HepG2 (cell line): ENCODE data around the gene NFATC2. TPM values are rescaled to one million over a fixed set of nuclear protein-coding genes. Genes with fewer than 3 reads are reported as not detected.

Experiments
- AKAP8 ChIP-seq: sonication (generic); formaldehyde crosslinking; IDR thresholded peaks from 2 replicates; pipeline ENCODE4 v1.5.1; 2020; ENCODE audit warnings: mild to moderate bottlenecking, missing genetic modification reagents
- CBX5 ChIP-seq: sonication (generic); formaldehyde crosslinking; IDR thresholded peaks from 2 replicates; pipeline ENCODE4 v1.4.0; 2020; ENCODE audit warnings: missing genetic modification reagents, borderline replicate concordance
- ETV5 ChIP-seq: IDR thresholded peaks from 2 replicates; pipeline ENCODE4 v1.6.1; 2018; ENCODE audit warnings: missing biosample characterization, missing genetic modification reagents, inconsistent platforms, borderline replicate concordance
- KDM4B ChIP-seq: sonication (generic); formaldehyde crosslinking; IDR thresholded peaks from 2 replicates; pipeline ENCODE4 v1.4.0; 2020; ENCODE audit warnings: missing genetic modification reagents
- KLF6 ChIP-seq: IDR thresholded peaks from 2 replicates; pipeline ENCODE4 v1.8.0; 2016; ENCODE audit warnings: missing biosample characterization, missing genetic modification reagents
- MBD4 ChIP-seq: IDR thresholded peaks from 2 replicates; pipeline ENCODE4 v1.6.1; 2012; ENCODE audit warnings: low read length, inconsistent platforms, borderline replicate concordance
- MIXL1 ChIP-seq: IDR thresholded peaks from 2 replicates; pipeline ENCODE4 v1.6.1; 2016
- NFYC ChIP-seq: IDR thresholded peaks from 2 replicates; pipeline ENCODE4 v1.6.1; 2016; ENCODE audit warnings: missing genetic modification reagents, missing compliant biosample characterization
- NR2C2 ChIP-seq: sonication (generic); formaldehyde crosslinking; IDR thresholded peaks from 2 replicates; pipeline ENCODE4 v1.4.0; 2020; ENCODE audit warnings: missing genetic modification reagents, mild to moderate bottlenecking, moderate library complexity, borderline replicate concordance
- PHF5A ChIP-seq: IDR thresholded peaks from one replicate; pipeline ENCODE4 v1.6.1; 2018; ENCODE audit warnings: low read depth, missing genetic modification reagents; ENCODE audit not compliant: unreplicated experiment
- RCOR2 ChIP-seq: IDR thresholded peaks from 2 replicates; pipeline ENCODE4 v1.6.1; 2016; ENCODE audit warnings: missing biosample characterization, missing genetic modification reagents
- THAP11 ChIP-seq: IDR thresholded peaks from 2 replicates; pipeline ENCODE4 v1.6.1; 2016; ENCODE audit warnings: missing biosample characterization, missing genetic modification reagents
- YEATS2 ChIP-seq: sonication (generic); formaldehyde crosslinking; IDR thresholded peaks from 2 replicates; pipeline ENCODE4 v1.4.0; 2020; ENCODE audit warnings: missing genetic modification reagents, borderline replicate concordance
- ZBTB1 ChIP-seq: sonication (generic); formaldehyde crosslinking; IDR thresholded peaks from 2 replicates; pipeline ENCODE4 v1.4.0; 2020; ENCODE audit warnings: missing genetic modification reagents, borderline replicate concordance
- ZFP82 ChIP-seq: sonication (generic); formaldehyde crosslinking; IDR thresholded peaks from 2 replicates; pipeline ENCODE4 v1.5.1; 2020; ENCODE audit warnings: mild to moderate bottlenecking, missing genetic modification reagents, borderline replicate concordance
- ZNF614 ChIP-seq: IDR thresholded peaks from 2 replicates; pipeline ENCODE4 v1.6.1; 2018; ENCODE audit warnings: missing biosample characterization, missing genetic modification reagents, inconsistent platforms, borderline replicate concordance
- ZNF816 ChIP-seq: sonication (generic); formaldehyde crosslinking; IDR thresholded peaks from 2 replicates; pipeline ENCODE4 v1.8.0; 2022; ENCODE audit warnings: missing genetic modification reagents, mild to moderate bottlenecking, borderline replicate concordance
- polyA plus RNA-seq, 8 experiments: library from polyadenylated mRNA; depleted of rRNA in 3 of 8; stranded (reverse) in 7 of 8; unstranded in 1 of 8; fragments of >200 nt; fragmentation: Illumina TruSeq in 4 of 8; extraction: Trizol in 4 of 8; gene quantifications; 2 replicates each; pipeline versions ENCODE4 v1.2.1 to v1.2.3, GENCODE V29; 2011 to 2016; ENCODE audit warnings: low read depth in 4 of 8, missing spikeins in 1 of 8, mixed read lengths in 1 of 8; ENCODE audit not compliant: insufficient read depth in 1 of 8
- total RNA-seq, 5 experiments: library from RNA; depleted of rRNA; stranded (reverse); fragments of >200 nt; fragmentation: Illumina TruSeq; extraction: Trizol; gene quantifications; 2 replicates each; pipeline ENCODE4 v1.2.3, GENCODE V29; 2016; ENCODE audit warnings: low read depth in 1 of 5
- TF ChIP-seq, protein P1 (sequence below): sonication (generic); formaldehyde crosslinking; IDR thresholded peaks from 2 replicates; pipeline ENCODE4 v1.4.0; 2020; ENCODE audit warnings: missing genetic modification reagents
- TF ChIP-seq, protein P2 (sequence below): IDR thresholded peaks from 2 replicates; pipeline ENCODE4 v1.6.1; 2016; ENCODE audit warnings: mild to moderate bottlenecking, missing biosample characterization, missing genetic modification reagents
- TF ChIP-seq, protein P3 (sequence below): sonication (generic); formaldehyde crosslinking; IDR thresholded peaks from 2 replicates; pipeline ENCODE4 v1.8.0; 2022; ENCODE audit warnings: mild to moderate bottlenecking, missing genetic modification reagents, borderline replicate concordance
- TF ChIP-seq, protein P4 (sequence below): sonication (generic); formaldehyde crosslinking; IDR thresholded peaks from 2 replicates; pipeline ENCODE4 v1.5.0; 2020; ENCODE audit warnings: mild to moderate bottlenecking, missing genetic modification reagents
- TF ChIP-seq, protein P5 (sequence below): sonication (generic); formaldehyde crosslinking; IDR thresholded peaks from 2 replicates; pipeline ENCODE4 v1.4.0; 2020; ENCODE audit warnings: missing genetic modification reagents

Gene NFATC2
- total and polyA plus RNA-seq, 2 of the 13 experiments (the other 11 are each of a cell fraction or from before 2014, with no cell fraction given), result 1.9 to 3.3 TPM

DNA sequence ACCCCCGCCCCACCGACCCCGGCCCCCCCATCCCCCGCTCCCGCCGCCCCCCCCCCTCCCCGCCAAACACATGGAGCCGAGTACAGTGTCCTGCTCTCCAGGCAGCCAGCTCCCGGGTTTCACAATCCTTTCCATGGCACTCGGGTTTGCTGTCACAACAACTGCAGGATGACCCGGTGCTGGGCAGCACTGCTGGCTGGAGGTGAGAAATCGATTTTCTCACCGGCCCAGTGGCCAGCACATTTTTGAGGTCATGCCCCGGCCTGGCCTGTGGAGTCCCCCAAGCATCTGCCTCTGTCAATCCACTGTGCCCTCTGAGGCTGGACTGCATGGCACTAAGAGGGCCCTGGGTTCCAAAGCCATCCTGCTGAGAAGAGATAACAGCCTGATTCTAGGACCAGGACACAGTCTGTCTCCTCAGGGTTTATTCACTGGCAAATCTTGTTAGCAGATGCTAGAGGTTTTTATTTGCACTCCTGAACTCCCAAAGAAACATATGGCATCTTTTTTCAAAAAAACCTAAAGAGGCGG, 129.5 kb downstream of the NFATC2 start (continued):
- TF ChIP-seq, protein P1, sequence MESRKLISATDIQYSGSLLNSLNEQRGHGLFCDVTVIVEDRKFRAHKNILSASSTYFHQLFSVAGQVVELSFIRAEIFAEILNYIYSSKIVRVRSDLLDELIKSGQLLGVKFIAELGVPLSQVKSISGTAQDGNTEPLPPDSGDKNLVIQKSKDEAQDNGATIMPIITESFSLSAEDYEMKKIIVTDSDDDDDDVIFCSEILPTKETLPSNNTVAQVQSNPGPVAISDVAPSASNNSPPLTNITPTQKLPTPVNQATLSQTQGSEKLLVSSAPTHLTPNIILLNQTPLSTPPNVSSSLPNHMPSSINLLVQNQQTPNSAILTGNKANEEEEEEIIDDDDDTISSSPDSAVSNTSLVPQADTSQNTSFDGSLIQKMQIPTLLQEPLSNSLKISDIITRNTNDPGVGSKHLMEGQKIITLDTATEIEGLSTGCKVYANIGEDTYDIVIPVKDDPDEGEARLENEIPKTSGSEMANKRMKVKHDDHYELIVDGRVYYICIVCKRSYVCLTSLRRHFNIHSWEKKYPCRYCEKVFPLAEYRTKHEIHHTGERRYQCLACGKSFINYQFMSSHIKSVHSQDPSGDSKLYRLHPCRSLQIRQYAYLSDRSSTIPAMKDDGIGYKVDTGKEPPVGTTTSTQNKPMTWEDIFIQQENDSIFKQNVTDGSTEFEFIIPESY (CRISPR knock-in tag), result peak; percentile 39; the same call in 1 of the 2 replicates
- TF ChIP-seq ZFP82 (CRISPR knock-in tag) (no peak), KLF6 (CRISPR knock-in tag) (peak; percentile 41; the same call in 1 of the 2 replicates), ZBTB1 (no peak), ZNF816 (CRISPR knock-in tag) (no peak), PHF5A (peak; percentile 75), THAP11 (CRISPR knock-in tag) (peak; percentile 53), NFYC (no peak), ETV5 (CRISPR knock-in tag) (peak; percentile 33; the same call in 1 of the 2 replicates), NR2C2 (peak; percentile 72; the same call in 1 of the 2 replicates), YEATS2 (CRISPR knock-in tag) (no peak), MBD4 (no peak), MIXL1 (CRISPR knock-in tag) (no peak), AKAP8 (CRISPR knock-in tag) (no peak), CBX5 (CRISPR knock-in tag) (peak; percentile 73; the same call in 1 of the 2 replicates), ZNF614 (CRISPR knock-in tag) (0 out of 2 replicates have a peak, but pooled peaks have one; percentile 32), RCOR2 (CRISPR knock-in tag) (peak; percentile 61), KDM4B (CRISPR knock-in tag) (peak; percentile 54; the same call in 1 of the 2 replicates)
- TF ChIP-seq, protein P2, sequence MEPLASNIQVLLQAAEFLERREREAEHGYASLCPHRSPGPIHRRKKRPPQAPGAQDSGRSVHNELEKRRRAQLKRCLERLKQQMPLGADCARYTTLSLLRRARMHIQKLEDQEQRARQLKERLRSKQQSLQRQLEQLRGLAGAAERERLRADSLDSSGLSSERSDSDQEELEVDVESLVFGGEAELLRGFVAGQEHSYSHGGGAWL (CRISPR knock-in tag), result 0 out of 2 replicates have a peak, but pooled peaks have one; percentile 32
- TF ChIP-seq, protein P3, sequence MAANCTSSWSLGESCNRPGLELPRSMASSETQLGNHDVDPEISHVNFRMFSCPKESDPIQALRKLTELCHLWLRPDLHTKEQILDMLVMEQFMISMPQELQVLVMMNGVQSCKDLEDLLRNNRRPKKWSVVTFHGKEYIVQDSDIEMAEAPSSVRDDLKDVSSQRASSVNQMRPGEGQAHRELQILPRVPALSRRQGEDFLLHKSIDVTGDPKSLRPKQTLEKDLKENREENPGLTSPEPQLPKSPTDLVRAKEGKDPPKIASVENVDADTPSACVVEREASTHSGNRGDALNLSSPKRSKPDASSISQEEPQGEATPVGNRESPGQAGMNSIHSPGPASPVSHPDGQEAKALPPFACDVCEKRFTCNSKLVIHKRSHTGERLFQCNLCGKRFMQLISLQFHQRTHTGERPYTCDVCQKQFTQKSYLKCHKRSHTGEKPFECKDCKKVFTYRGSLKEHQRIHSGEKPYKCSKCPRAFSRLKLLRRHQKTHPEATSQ (CRISPR knock-in tag), result no peak
- TF ChIP-seq, protein P4, sequence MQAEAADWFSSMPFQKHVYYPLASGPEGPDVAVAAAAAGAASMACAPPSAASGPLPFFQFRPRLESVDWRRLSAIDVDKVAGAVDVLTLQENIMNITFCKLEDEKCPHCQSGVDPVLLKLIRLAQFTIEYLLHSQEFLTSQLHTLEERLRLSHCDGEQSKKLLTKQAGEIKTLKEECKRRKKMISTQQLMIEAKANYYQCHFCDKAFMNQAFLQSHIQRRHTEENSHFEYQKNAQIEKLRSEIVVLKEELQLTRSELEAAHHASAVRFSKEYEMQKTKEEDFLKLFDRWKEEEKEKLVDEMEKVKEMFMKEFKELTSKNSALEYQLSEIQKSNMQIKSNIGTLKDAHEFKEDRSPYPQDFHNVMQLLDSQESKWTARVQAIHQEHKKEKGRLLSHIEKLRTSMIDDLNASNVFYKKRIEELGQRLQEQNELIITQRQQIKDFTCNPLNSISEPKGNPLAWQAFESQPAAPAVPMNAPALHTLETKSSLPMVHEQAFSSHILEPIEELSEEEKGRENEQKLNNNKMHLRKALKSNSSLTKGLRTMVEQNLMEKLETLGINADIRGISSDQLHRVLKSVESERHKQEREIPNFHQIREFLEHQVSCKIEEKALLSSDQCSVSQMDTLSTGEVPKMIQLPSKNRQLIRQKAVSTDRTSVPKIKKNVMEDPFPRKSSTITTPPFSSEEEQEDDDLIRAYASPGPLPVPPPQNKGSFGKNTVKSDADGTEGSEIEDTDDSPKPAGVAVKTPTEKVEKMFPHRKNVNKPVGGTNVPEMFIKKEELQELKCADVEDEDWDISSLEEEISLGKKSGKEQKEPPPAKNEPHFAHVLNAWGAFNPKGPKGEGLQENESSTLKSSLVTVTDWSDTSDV (CRISPR knock-in tag), result peak; percentile 45; the same call in 1 of the 2 replicates
- TF ChIP-seq, protein P5, sequence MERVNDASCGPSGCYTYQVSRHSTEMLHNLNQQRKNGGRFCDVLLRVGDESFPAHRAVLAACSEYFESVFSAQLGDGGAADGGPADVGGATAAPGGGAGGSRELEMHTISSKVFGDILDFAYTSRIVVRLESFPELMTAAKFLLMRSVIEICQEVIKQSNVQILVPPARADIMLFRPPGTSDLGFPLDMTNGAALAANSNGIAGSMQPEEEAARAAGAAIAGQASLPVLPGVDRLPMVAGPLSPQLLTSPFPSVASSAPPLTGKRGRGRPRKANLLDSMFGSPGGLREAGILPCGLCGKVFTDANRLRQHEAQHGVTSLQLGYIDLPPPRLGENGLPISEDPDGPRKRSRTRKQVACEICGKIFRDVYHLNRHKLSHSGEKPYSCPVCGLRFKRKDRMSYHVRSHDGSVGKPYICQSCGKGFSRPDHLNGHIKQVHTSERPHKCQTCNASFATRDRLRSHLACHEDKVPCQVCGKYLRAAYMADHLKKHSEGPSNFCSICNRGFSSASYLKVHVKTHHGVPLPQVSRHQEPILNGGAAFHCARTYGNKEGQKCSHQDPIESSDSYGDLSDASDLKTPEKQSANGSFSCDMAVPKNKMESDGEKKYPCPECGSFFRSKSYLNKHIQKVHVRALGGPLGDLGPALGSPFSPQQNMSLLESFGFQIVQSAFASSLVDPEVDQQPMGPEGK (CRISPR knock-in tag), result peak; percentile 62
